ENCODE data around the gene UCP2.

- no peak for TF ChIP-seq EZH2 (IDR thresholded peaks at IDR 0.05)
- TF ChIP-seq CTCF (IDR thresholded peaks at IDR 0.05): no peak
Observed at GRCh38 chr11:74014880-74015279, 32.2 kb upstream of the UCP2 start.

All from neural progenitor cell (in vitro differentiated cells).